Kidney epithelial cell (primary cell): Measurements from ENCODE around the gene PHF11. TPM values are rescaled to one million over a fixed set of nuclear protein-coding genes. Genes with fewer than 3 reads are reported as not detected.

ENCODE experiments used
- DNase-seq: peaks from one replicate; pipeline ENCODE4 v3.0.0-alpha.2; 2010; ENCODE audit warnings: low read depth
- H3K27me3 ChIP-seq: 2 replicates; pipeline ENCODE4 v1.6.0; 2011; ENCODE audit warnings: low read length; ENCODE audit not compliant: control insufficient read depth, insufficient read depth
- H3K36me3 ChIP-seq: 2 replicates; pipeline ENCODE4 v1.5.1; 2011; ENCODE audit warnings: low read length; ENCODE audit not compliant: control insufficient read depth, insufficient read depth
- H3K4me3 ChIP-seq: 2 replicates; pipeline ENCODE4 v1.5.1; 2011; ENCODE audit warnings: low read depth, mild to moderate bottlenecking, control low read depth, low read length
- CTCF ChIP-seq: IDR thresholded peaks from 2 replicates; pipeline ENCODE4 v1.5.1; 2011; ENCODE audit warnings: mild to moderate bottlenecking, moderate library complexity, low read length, control low read depth, inconsistent platforms; ENCODE audit not compliant: insufficient read depth, poor library complexity, severe bottlenecking
- total RNA-seq: library from RNA; depleted of rRNA; stranded (reverse); fragments of >200 nt; gene quantifications from 2 replicates; pipeline ENCODE4 v1.2.3, GENCODE V29; 2015

The PHF11 gene
- 24.9 and 27.8 TPM in 2 replicates for total RNA-seq

- peak within 1 kb of the TSS; percentile 57 for H3K4me3 ChIP-seq
- no peaks in the 10 kb centered on the region for H3K27me3 ChIP-seq
- peak; percentile 2 for TF ChIP-seq CTCF
- no peaks in the 10 kb centered on the region for H3K36me3 ChIP-seq
- peak; percentile 44 for DNase-seq
Observed at GRCh38 chr13:49495783-49496762, at the start of gene PHF11. Gene PHF11, plus strand, starts transcription at chr13:49495953. Its CDS starts 49 bp downstream, at chr13:49496002.

GRCh38 chr13:49446473-49446872 is 49.3 kb upstream of the PHF11 start:
- H3K4me3 ChIP-seq, result no peak overlapping the region
- TF ChIP-seq CTCF, result no peak
- DNase-seq, result no peak
- H3K27me3 ChIP-seq, result no peaks in the 10 kb centered on the region
- H3K36me3 ChIP-seq, result no peaks in the 10 kb centered on the region

- no peak for DNase-seq
- TF ChIP-seq CTCF, result no peak
- Histone ChIP-seq H3K4me3 (no peak overlapping the region), H3K27me3 (no peaks in the 10 kb centered on the region), H3K36me3 (no peaks in the 10 kb centered on the region)
Observed at GRCh38 chr13:49448753-49449152, 47.0 kb upstream of the PHF11 start.

GRCh38 chr13:49450105-49450819 is 45.5 kb upstream of the PHF11 start:
- Histone ChIP-seq H3K36me3 (no peaks in the 10 kb centered on the region), H3K4me3 (no peak overlapping the region), H3K27me3 (no peaks in the 10 kb centered on the region)
- no peak for TF ChIP-seq CTCF
- DNase-seq, result no peak

GRCh38 chr13:49452725-49453457 is 42.9 kb upstream of the PHF11 start:
- DNase-seq, result no peak
- Histone ChIP-seq H3K4me3 (no peak overlapping the region), H3K36me3 (no peaks in the 10 kb centered on the region), H3K27me3 (no peaks in the 10 kb centered on the region)
- TF ChIP-seq CTCF, result no peak
